ENCODE results near the gene OTOS.

The OTOS gene

GRCh38 chr2:240135706-240136012 lies 4.8 kb downstream of the OTOS start:
- no peak for DNase-seq

- no peak for DNase-seq
Observed at GRCh38 chr2:240134956-240135520, 5.4 kb downstream of the OTOS start.

- no peak for DNase-seq
Observed at GRCh38 chr2:240134466-240134865, 6.0 kb downstream of the OTOS start.

- DNase-seq = no peak
Observed at GRCh38 chr2:240133401-240133800, 7.1 kb downstream of the OTOS start.

GRCh38 chr2:240132651-240132980 lies 7.8 kb downstream of the OTOS start:
- no peak for DNase-seq

- no peak for DNase-seq
Observed at GRCh38 chr2:240131941-240132650, 8.4 kb downstream of the OTOS start.

- DNase-seq = no peak
Observed at GRCh38 chr2:240131296-240131695, 9.2 kb downstream of the OTOS start.

GRCh38 chr2:240130393-240131195 lies 9.9 kb downstream of the OTOS start:
- no peak for DNase-seq

GRCh38 chr2:240129731-240130392 lies 10.6 kb downstream of the OTOS start:
- no peak for DNase-seq

GRCh38 chr2:240129311-240129710 lies 11.1 kb downstream of the OTOS start:
- no peak for DNase-seq

GRCh38 chr2:240128608-240129145 lies 11.8 kb downstream of the OTOS start:
- DNase-seq = no peak

GRCh38 chr2:240127911-240128607 lies 12.4 kb downstream of the OTOS start:
- no peak for DNase-seq

GRCh38 chr2:240127191-240127750 lies 13.2 kb downstream of the OTOS start:
- no peak for DNase-seq

GRCh38 chr2:240126731-240127130 lies 13.7 kb downstream of the OTOS start:
- DNase-seq = no peak

- no peak for DNase-seq
Observed at GRCh38 chr2:240125742-240126141, 14.7 kb downstream of the OTOS start.

- DNase-seq = no peak
Observed at GRCh38 chr2:240124651-240125030, 15.8 kb downstream of the OTOS start.

- DNase-seq = no peak
Observed at GRCh38 chr2:240123821-240124650, 16.4 kb downstream of the OTOS start.

GRCh38 chr2:240121675-240122074 lies 18.8 kb downstream of the OTOS start:
- DNase-seq = no peak

GRCh38 chr2:240121190-240121589 lies 19.3 kb downstream of the OTOS start:
- no peak for DNase-seq

GRCh38 chr2:240114233-240114632 lies 26.2 kb downstream of the OTOS start:
- DNase-seq = no peak

- no peak for DNase-seq
Observed at GRCh38 chr2:240112914-240113690, 27.4 kb downstream of the OTOS start.
